ENCODE measurements around the gene ZNF483. TPM values are rescaled to one million over a fixed set of nuclear protein-coding genes. Genes with fewer than 3 reads are reported as not detected.

ZNF483 gene
- total and polyA plus RNA-seq, 2 of the 4 experiments (the other 2 are of a cell fraction): 0.10 to 0.90 TPM

DNA sequence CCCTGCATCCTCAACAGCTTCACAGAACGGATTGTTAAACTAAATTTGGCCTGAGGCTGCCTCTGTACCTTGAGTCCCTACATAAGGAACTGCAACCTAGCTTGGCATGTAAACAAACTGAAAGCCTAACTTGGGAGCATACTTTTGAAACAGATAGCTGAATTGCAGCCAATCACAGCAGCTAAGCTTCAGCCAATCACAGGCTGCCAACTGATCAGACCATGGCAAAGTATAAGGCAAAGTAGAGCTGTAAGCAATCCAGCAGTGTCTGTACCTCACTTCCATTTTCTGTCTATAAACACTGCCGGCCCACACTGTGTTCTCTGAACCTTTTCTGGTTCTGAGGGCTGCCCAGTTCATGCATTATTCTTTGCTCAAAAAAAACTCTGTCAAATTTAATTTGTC is 8.9 kb upstream of the ZNF483 start:
- Histone ChIP-seq H3K4ac (ENCODE audit: low read depth, low read length) (no peak overlapping the region), H4K91ac (ENCODE audit: insufficient read depth, low read depth, low read length) (no peak overlapping the region), H3K4me1 (ENCODE audit: control insufficient read depth, insufficient read depth, low read length) (no peaks in the 10 kb centered on the region), H2BK20ac (ENCODE audit: low read depth, low read length) (no peak overlapping the region), H2BK5ac (ENCODE audit: low read depth, low read length, poor library complexity, severe bottlenecking) (no peak overlapping the region), H3K36me3 (ENCODE audit: control insufficient read depth, insufficient read depth, low read length) (no peaks in the 10 kb centered on the region), H3K4me3 (ENCODE audit: insufficient read depth, low read depth, low read length) (no peak overlapping the region), H2AK5ac (ENCODE audit: low read depth, low read length) (no peak overlapping the region), H4K20me1 (ENCODE audit: insufficient read depth, low read length) (no peaks in the 10 kb centered on the region), H3K18ac (ENCODE audit: low read depth, low read length) (no peak overlapping the region), H4K5ac (ENCODE audit: low read depth, low read length) (no peak overlapping the region), H3K9me3 (ENCODE audit: control insufficient read depth, insufficient read depth, low read length) (no peaks in the 10 kb centered on the region; the same call in 1 of the 2 replicates), H3K14ac (replicated peaks; ENCODE audit: low read depth, low read length) (no peak overlapping the region), H2AFZ (replicated peaks; ENCODE audit: low read length, poor library complexity) (peak overlapping the region; percentile 58), H3K9me1 (ENCODE audit: insufficient read depth, low read length) (no peaks in the 10 kb centered on the region), H3K27ac (ENCODE audit: insufficient read depth, low read length) (no peak overlapping the region), H3K9ac (ENCODE audit: low read depth, low read length) (no peak overlapping the region), H2BK120ac (ENCODE audit: low read depth, low read length) (no peak overlapping the region), H2BK15ac (ENCODE audit: low read depth, low read length) (no peak overlapping the region), H3K79me1 (ENCODE audit: low read depth in 1 of 2, low read length in 2 of 2) (no peaks in the 10 kb centered on the region), H3K56ac (ENCODE audit: extremely low read depth, insufficient read depth, low read length) (no peak overlapping the region), H3K27me3 (ENCODE audit: control insufficient read depth, insufficient read depth, low read length) (peaks cover 1% of the 10 kb centered on the region), H3K4me2 (ENCODE audit: low read depth, low read length) (no peak overlapping the region), H3K23ac (ENCODE audit: low read depth, low read length) (no peak overlapping the region), H4K8ac (ENCODE audit: low read depth in 2 of 2, low read length in 2 of 2) (no peak overlapping the region), H2AK9ac (replicated peaks; ENCODE audit: low read depth, low read length, poor library complexity) (no peak overlapping the region)
- TF ChIP-seq FOS (IDR thresholded peaks at IDR 0.05; ENCODE audit: low read depth, low read length) (no peak), MAZ (IDR thresholded peaks at IDR 0.05; ENCODE audit: borderline replicate concordance, low read depth, low read length) (no peak), RAD21 (IDR thresholded peaks at IDR 0.05; ENCODE audit: low read length) (no peak), RCOR1 (IDR thresholded peaks at IDR 0.05; ENCODE audit: insufficient replicate concordance, low read length) (no peak), RFX5 (IDR thresholded peaks at IDR 0.05; ENCODE audit: low read depth, low read length) (no peak), SMC3 (IDR thresholded peaks at IDR 0.05; ENCODE audit: low read depth, low read length) (no peak), MXI1 (IDR thresholded peaks at IDR 0.05; ENCODE audit: borderline replicate concordance, low read depth, low read length) (no peak)
- in situ Hi-C loops (cut with MboI; ENCODE audit: low sequenced_read_pairs) (no loop called here), dilution Hi-C loops (cut with HindIII; ENCODE audit: low sequenced_read_pairs, unreplicated experiment) (no loop called here), intact Hi-C loops (cut with micrococcal nuclease) (no loop called here)
- WGBS, 2 experiments (ENCODE audit: extremely low coverage in 2 of 2, insufficient read length in 1 of 2): 41% methylated on average over 2 of the region's 2 CpGs; no CpG with 5 or more reads in 1 of the 2 experiments
- BruUV-seq (replicated peaks): no TSS peak
- ATAC-seq (ENCODE audit: low read depth): peak; percentile 57
- peak; percentile 18 for DNase-seq
- CTCF ChIA-PET: no interaction called here
- POLR2A ChIA-PET (ENCODE audit: unreplicated experiment): no interaction called here

Measured in IMR-90 (cell line).